A549 (cell line): Measurements from ENCODE around the gene BTF3. TPM values are rescaled to one million over a fixed set of nuclear protein-coding genes. Genes with fewer than 3 reads are reported as not detected.
"Not testable (repeated sequence)": the region's sequence is repeated elsewhere in the genome, so short reads cannot be mapped to it uniquely, and the experiment has no call there.

Experiments
- ATAC-seq, 2 experiments: fragments of 200-7000 bp in 1 of 2; fragments of >200 bp in 1 of 2; cut with Nextera tagmentation in 1 of 2; cut with Tn5 transposase in 1 of 2; 3 replicates each; pipeline versions ENCODE4 v1.8.0 to v1.9.1; 2018 to 2020; ENCODE audit warnings: mild to moderate bottlenecking in 1 of 2, moderate library complexity in 1 of 2
- CTCF ChIA-PET: fragments of 300-600 bp; sonication (Branson Sonifier 250); formaldehyde crosslinking; extraction: SDS; loops from one replicate; lab custom pipeline; 2021; ENCODE audit warnings: antibody characterized with exemption, inconsistent platforms; lab: Yijun Ruan, JAX
- POLR2A ChIA-PET: fragments of 350-600 bp; formaldehyde crosslinking; extraction: SDS; loops from one replicate; lab custom pipeline; 2021; ENCODE audit warnings: antibody characterized with exemption, inconsistent platforms; lab: Yijun Ruan, JAX
- DNase-seq, 2 experiments: peaks; one replicate each; pipeline versions ENCODE4 v3.0.0 to v3.0.0-alpha.2; 2011 to 2016; ENCODE audit warnings: low read depth in 1 of 2, low spot score in 1 of 2
- FAIRE-seq: peaks from 2 replicates; lab custom pipeline; 2011; peaks lifted over from hg19 to GRCh38; lab: Jason Lieb, UNC
- H3K27ac ChIP-seq, 2 experiments: fragments of >200 bp; sonication (Bioruptor Twin); formaldehyde crosslinking; 3 replicates each; pipeline ENCODE4 v1.5.1; 2016 to 2017
- H3K4me1 ChIP-seq: fragments of >200 bp; sonication (Bioruptor Twin); formaldehyde crosslinking; 3 replicates; pipeline ENCODE4 v1.6.1; 2016
- H3K4me2 ChIP-seq: fragments of >200 bp; sonication (Bioruptor Twin); formaldehyde crosslinking; 3 replicates; pipeline ENCODE4 v1.6.1; 2016
- H3K4me3 ChIP-seq: fragments of >200 bp; sonication (Bioruptor Twin); formaldehyde crosslinking; 3 replicates; pipeline ENCODE4 v1.5.1; 2016
- H3K9me3 ChIP-seq: fragments of >200 bp; sonication (Bioruptor Twin); formaldehyde crosslinking; 3 replicates; pipeline ENCODE4 v1.6.1; 2016
- CBX2 ChIP-seq: fragments of 200-600 bp; sonication (generic); IDR thresholded peaks from 2 replicates; pipeline ENCODE4 v1.6.1; 2016; ENCODE audit warnings: low read depth, mild to moderate bottlenecking, borderline replicate concordance
- CEBPB ChIP-seq, 2 experiments: fragments of >200 bp in 1 of 2; sonication (Bioruptor Twin) in 1 of 2; formaldehyde crosslinking in 1 of 2; IDR thresholded peaks; 2 replicates each; pipeline ENCODE4 v1.6.1; 2012 to 2016
- CHD2 ChIP-seq: fragments of 150-350 bp; IDR thresholded peaks from 2 replicates; pipeline ENCODE4 v1.6.1; 2014; ENCODE audit warnings: low read length; ENCODE audit not compliant: partially characterized antibody
- FOSB ChIP-seq: fragments of 250-450 bp; sonication (Bioruptor Pico); IDR thresholded peaks from 2 replicates; pipeline ENCODE4 v1.5.0; 2020; ENCODE audit warnings: mild to moderate bottlenecking, moderate library complexity
- FOXS1 ChIP-seq: fragments of 250-450 bp; sonication (Bioruptor Pico); IDR thresholded peaks from 2 replicates; pipeline ENCODE4 v1.5.0; 2020; ENCODE audit warnings: mild to moderate bottlenecking, moderate library complexity
- GATA3 ChIP-seq: IDR thresholded peaks from 2 replicates; pipeline ENCODE4 v1.6.1; 2012; ENCODE audit warnings: borderline replicate concordance
- HDAC2 ChIP-seq: fragments of 200-600 bp; sonication (generic); IDR thresholded peaks from 2 replicates; pipeline ENCODE4 v1.6.1; 2016
- HOXB5 ChIP-seq: fragments of 250-450 bp; sonication (Bioruptor Pico); IDR thresholded peaks from 2 replicates; pipeline ENCODE4 v1.5.0; 2020; ENCODE audit warnings: mild to moderate bottlenecking, moderate library complexity
- KDM5A ChIP-seq: fragments of 200-600 bp; sonication (generic); IDR thresholded peaks from 2 replicates; pipeline ENCODE4 v1.6.1; 2016; ENCODE audit warnings: antibody characterized with exemption, mild to moderate bottlenecking
- NR3C1 ChIP-seq: fragments of >200 bp; sonication (Bioruptor Twin); formaldehyde crosslinking; IDR thresholded peaks from 3 replicates; pipeline ENCODE4 v1.6.1; 2017
- PHF8 ChIP-seq: fragments of 200-600 bp; sonication (generic); IDR thresholded peaks from 2 replicates; pipeline ENCODE4 v1.6.1; 2016; ENCODE audit warnings: low read depth, mild to moderate bottlenecking, antibody characterized with exemption, moderate library complexity, borderline replicate concordance
- POLR2AphosphoS2 ChIP-seq: conservative IDR thresholded peaks from 2 replicates; pipeline ENCODE4 v1.6.1; 2012; ENCODE audit warnings: low read length, improper control_type of control experiment, inconsistent platforms
- RAD21 ChIP-seq, 2 experiments: fragments of >200 bp in 1 of 2; sonication (Bioruptor Twin) in 1 of 2; formaldehyde crosslinking in 1 of 2; IDR thresholded peaks in 1 of 2; conservative IDR thresholded peaks in 1 of 2; 2 replicates in 1 of 2; 3 replicates in 1 of 2; pipeline ENCODE4 v1.6.1; 2012 to 2018; ENCODE audit warnings: inconsistent platforms in 1 of 2
- RARB ChIP-seq: fragments of 250-450 bp; sonication (Bioruptor Pico); IDR thresholded peaks from 2 replicates; pipeline ENCODE4 v1.8.0; 2021; ENCODE audit warnings: mild to moderate bottlenecking, moderate library complexity
- SREBF2 ChIP-seq: fragments of 450-650 bp; IDR thresholded peaks from 2 replicates; pipeline ENCODE4 v1.6.1; 2014; ENCODE audit warnings: mild to moderate bottlenecking, moderate library complexity
- TP53 ChIP-seq: fragments of 250-450 bp; sonication (Bioruptor Pico); IDR thresholded peaks from 2 replicates; pipeline ENCODE4 v1.5.0; 2021; ENCODE audit warnings: mild to moderate bottlenecking, moderate library complexity
- ZC3H11A ChIP-seq: fragments of 450-650 bp; IDR thresholded peaks from 2 replicates; pipeline ENCODE4 v1.6.1; 2014; ENCODE audit warnings: antibody characterized with exemption, mild to moderate bottlenecking
- ZFP36 ChIP-seq: fragments of 450-650 bp; IDR thresholded peaks from 2 replicates; pipeline ENCODE4 v1.6.1; 2014; ENCODE audit warnings: borderline replicate concordance; ENCODE audit not compliant: partially characterized antibody
- WGBS: methylation state at CpG from one replicate; pipeline ENCODE4 v1.1.6; 2017; ENCODE audit errors: missing lambda C conversion rate; 5-methylcytosine and 5-hydroxymethylcytosine counted together
- polyA plus RNA-seq, 4 experiments: library from polyadenylated mRNA; depleted of rRNA in 3 of 4; stranded (reverse); fragments of >200 nt; fragmentation: RNase III in 1 of 4; extraction: RNeasy Plus Mini Kit Qiagen cat#74134 plus additional on column Dnase treatment in 1 of 4; gene quantifications; 2 replicates in 3 of 4; 3 replicates in 1 of 4; pipeline ENCODE4 v1.2.3, GENCODE V29; 2011 to 2017
- TF ChIP-seq, protein P1 (sequence below): fragments of 150-350 bp; IDR thresholded peaks from 2 replicates; pipeline ENCODE4 v1.6.1; 2014; ENCODE audit warnings: low read depth, mild to moderate bottlenecking, low read length
- TF ChIP-seq, protein P2 (sequence below): fragments of 250-450 bp; sonication (Bioruptor Pico); IDR thresholded peaks from 2 replicates; pipeline ENCODE4 v1.5.0; 2021; ENCODE audit warnings: mild to moderate bottlenecking, moderate library complexity, borderline replicate concordance
- TF ChIP-seq, protein P3 (sequence below): fragments of 450-650 bp; IDR thresholded peaks from 2 replicates; pipeline ENCODE4 v1.6.1; 2014; ENCODE audit warnings: antibody characterized with exemption
- TF ChIP-seq, protein P4 (sequence below): fragments of >200 bp; sonication (Bioruptor Twin); formaldehyde crosslinking; IDR thresholded peaks from 3 replicates; pipeline ENCODE4 v1.6.1; 2016
- TF ChIP-seq, protein P5 (sequence below): IDR thresholded peaks from 2 replicates; pipeline ENCODE4 v1.6.1; 2012
- TF ChIP-seq, protein P6 (sequence below): fragments of >200 bp; sonication (Bioruptor Twin); formaldehyde crosslinking; IDR thresholded peaks from 3 replicates; pipeline ENCODE4 v1.5.1; 2016

BTF3 gene
- polyA plus RNA-seq, 2 of the 4 experiments (the other 2 are of a cell fraction) = 1,048 to 1,159 TPM

DNA sequence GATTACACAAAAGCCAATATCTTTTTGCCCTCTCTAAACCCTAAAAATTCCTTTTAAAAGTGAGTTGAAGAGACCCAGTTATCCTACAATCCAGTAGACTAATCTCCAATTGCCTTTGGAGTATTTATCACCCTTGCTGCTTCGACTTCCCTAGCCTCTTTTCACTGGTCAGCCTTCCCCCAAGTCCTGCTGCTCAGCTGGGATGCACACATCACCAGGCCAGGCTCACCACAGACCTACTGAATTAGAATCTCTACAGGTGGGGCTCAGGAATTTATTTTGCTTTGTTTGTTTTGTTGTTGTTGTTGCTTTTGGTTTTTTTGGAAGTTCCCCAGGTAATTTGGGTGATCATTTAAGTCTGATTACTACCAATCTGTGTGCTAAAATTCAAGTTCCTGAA lies 38.1 kb upstream of the BTF3 start:
- ATAC-seq (no peak), DNase-seq (no peak)
- H3K4me3 ChIP-seq = no peak overlapping the region
- no peaks in the 10 kb centered on the region for H3K9me3 ChIP-seq
- no peak overlapping the region for H3K27ac ChIP-seq
- H3K4me1 ChIP-seq = no peaks in the 10 kb centered on the region
- TF ChIP-seq NR3C1 (no peak), KDM5A (no peak), POLR2AphosphoS2 (no peak), CEBPB (IDR thresholded peaks at IDR 0.05) (no peak), RAD21 (conservative IDR thresholded peaks at IDR 0.05 in 1 of 2, IDR thresholded peaks at IDR 0.05 in 1 of 2) (no peak), TP53 (CRISPR knock-in tag) (no peak), FOSB (CRISPR knock-in tag) (no peak), PHF8 (no peak)
- TF ChIP-seq, protein P1, sequence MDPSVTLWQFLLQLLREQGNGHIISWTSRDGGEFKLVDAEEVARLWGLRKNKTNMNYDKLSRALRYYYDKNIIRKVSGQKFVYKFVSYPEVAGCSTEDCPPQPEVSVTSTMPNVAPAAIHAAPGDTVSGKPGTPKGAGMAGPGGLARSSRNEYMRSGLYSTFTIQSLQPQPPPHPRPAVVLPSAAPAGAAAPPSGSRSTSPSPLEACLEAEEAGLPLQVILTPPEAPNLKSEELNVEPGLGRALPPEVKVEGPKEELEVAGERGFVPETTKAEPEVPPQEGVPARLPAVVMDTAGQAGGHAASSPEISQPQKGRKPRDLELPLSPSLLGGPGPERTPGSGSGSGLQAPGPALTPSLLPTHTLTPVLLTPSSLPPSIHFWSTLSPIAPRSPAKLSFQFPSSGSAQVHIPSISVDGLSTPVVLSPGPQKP = no peak
- TF ChIP-seq, protein P2, sequence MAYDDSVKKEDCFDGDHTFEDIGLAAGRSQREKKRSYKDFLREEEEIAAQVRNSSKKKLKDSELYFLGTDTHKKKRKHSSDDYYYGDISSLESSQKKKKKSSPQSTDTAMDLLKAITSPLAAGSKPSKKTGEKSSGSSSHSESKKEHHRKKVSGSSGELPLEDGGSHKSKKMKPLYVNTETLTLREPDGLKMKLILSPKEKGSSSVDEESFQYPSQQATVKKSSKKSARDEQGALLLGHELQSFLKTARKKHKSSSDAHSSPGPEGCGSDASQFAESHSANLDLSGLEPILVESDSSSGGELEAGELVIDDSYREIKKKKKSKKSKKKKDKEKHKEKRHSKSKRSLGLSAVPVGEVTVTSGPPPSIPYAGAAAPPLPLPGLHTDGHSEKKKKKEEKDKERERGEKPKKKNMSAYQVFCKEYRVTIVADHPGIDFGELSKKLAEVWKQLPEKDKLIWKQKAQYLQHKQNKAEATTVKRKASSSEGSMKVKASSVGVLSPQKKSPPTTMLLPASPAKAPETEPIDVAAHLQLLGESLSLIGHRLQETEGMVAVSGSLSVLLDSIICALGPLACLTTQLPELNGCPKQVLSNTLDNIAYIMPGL (CRISPR knock-in tag) = no peak
- TF ChIP-seq, protein P3, sequence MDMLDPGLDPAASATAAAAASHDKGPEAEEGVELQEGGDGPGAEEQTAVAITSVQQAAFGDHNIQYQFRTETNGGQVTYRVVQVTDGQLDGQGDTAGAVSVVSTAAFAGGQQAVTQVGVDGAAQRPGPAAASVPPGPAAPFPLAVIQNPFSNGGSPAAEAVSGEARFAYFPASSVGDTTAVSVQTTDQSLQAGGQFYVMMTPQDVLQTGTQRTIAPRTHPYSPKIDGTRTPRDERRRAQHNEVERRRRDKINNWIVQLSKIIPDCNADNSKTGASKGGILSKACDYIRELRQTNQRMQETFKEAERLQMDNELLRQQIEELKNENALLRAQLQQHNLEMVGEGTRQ = no peak
- TF ChIP-seq, protein P4, sequence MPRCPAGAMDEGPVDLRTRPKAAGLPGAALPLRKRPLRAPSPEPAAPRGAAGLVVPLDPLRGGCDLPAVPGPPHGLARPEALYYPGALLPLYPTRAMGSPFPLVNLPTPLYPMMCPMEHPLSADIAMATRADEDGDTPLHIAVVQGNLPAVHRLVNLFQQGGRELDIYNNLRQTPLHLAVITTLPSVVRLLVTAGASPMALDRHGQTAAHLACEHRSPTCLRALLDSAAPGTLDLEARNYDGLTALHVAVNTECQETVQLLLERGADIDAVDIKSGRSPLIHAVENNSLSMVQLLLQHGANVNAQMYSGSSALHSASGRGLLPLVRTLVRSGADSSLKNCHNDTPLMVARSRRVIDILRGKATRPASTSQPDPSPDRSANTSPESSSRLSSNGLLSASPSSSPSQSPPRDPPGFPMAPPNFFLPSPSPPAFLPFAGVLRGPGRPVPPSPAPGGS = no peak
- TF ChIP-seq, protein P5, sequence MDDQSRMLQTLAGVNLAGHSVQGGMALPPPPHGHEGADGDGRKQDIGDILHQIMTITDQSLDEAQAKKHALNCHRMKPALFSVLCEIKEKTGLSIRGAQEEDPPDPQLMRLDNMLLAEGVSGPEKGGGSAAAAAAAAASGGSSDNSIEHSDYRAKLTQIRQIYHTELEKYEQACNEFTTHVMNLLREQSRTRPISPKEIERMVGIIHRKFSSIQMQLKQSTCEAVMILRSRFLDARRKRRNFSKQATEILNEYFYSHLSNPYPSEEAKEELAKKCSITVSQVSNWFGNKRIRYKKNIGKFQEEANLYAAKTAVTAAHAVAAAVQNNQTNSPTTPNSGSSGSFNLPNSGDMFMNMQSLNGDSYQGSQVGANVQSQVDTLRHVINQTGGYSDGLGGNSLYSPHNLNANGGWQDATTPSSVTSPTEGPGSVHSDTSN = no peak
- TF ChIP-seq, all 56 proteins: peak for 0
- CTCF ChIA-PET = interaction anchor here (5.6 kb wide), 1 partner anchor 9 kb away, joined by 37 read pairs; no protein-coding TSS in a partner anchor
- FAIRE-seq = no peak
- whole genome bisulfite sequencing = 8% methylated on average over 1 of the region's 1 CpG
- POLR2A ChIA-PET = no interaction called here
- no peak overlapping the region for H3K4me2 ChIP-seq

DNA sequence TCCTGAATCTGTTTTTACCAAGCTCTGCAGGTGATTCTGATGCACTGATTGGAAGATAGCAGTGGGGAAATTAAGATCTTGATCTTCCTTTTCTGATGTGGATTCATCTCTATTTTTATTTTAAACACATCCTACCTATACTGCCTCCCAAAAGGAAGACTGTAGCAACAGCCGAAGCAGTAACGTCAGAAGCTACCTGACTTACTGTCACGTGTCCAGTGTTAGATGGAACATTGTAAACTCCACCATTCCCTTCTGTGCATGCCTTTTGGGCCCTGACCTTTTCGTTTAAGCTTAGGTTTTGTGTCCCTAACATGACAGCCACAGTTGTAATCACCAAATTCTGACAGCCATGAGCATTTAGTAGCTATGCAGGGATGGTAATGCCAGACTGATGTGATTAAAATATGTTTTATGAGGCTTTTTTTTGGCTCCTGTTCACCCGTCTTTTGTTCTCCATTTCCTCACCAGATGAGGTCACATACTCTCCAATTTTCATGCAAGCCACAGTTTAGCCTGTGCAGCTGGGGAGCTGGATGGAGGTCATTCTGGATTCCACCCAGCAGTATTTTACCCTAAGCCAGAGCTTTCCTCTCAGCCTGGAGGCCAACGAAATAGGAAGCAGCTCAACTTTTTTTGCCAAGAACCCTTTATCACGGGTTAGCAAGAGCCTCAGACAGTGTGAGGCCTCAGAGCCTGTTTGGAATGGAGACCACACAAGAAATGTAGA lies 34.1 kb upstream of the BTF3 start:
- H3K9me3 ChIP-seq = no peaks in the 10 kb centered on the region
- ChIA-PET POLR2A (no interaction called here), CTCF (interaction anchor here (0.6 to 5.6 kb wide), 6 partner anchors 9 to 248 kb away, joined by 3 to 37 read pairs (median 6); no protein-coding TSS in a partner anchor)
- no peak for DNase-seq
- no peaks in the 10 kb centered on the region for H3K4me1 ChIP-seq
- H3K4me3 ChIP-seq = no peak overlapping the region
- WGBS = 44% methylated on average over 7 of the region's 7 CpGs
- no peak for ATAC-seq
- no peak overlapping the region for H3K4me2 ChIP-seq
- TF ChIP-seq HOXB5 (no peak), CBX2 (no peak), CHD2 (no peak), ZFP36 (no peak), FOXS1 (CRISPR knock-in tag) (no peak), HDAC2 (no peak), ZC3H11A (no peak), GATA3 (no peak), RARB (CRISPR knock-in tag) (no peak), SREBF2 (no peak)
- TF ChIP-seq, protein P6, sequence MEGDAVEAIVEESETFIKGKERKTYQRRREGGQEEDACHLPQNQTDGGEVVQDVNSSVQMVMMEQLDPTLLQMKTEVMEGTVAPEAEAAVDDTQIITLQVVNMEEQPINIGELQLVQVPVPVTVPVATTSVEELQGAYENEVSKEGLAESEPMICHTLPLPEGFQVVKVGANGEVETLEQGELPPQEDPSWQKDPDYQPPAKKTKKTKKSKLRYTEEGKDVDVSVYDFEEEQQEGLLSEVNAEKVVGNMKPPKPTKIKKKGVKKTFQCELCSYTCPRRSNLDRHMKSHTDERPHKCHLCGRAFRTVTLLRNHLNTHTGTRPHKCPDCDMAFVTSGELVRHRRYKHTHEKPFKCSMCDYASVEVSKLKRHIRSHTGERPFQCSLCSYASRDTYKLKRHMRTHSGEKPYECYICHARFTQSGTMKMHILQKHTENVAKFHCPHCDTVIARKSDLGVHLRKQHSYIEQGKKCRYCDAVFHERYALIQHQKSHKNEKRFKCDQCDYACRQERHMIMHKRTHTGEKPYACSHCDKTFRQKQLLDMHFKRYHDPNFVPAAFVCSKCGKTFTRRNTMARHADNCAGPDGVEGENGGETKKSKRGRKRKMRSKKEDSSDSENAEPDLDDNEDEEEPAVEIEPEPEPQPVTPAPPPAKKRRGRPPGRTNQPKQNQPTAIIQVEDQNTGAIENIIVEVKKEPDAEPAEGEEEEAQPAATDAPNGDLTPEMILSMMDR = no peak
- TF ChIP-seq, all 56 proteins: peak for 0
- FAIRE-seq = peak; percentile 13
- H3K27ac ChIP-seq = no peak overlapping the region

DNA sequence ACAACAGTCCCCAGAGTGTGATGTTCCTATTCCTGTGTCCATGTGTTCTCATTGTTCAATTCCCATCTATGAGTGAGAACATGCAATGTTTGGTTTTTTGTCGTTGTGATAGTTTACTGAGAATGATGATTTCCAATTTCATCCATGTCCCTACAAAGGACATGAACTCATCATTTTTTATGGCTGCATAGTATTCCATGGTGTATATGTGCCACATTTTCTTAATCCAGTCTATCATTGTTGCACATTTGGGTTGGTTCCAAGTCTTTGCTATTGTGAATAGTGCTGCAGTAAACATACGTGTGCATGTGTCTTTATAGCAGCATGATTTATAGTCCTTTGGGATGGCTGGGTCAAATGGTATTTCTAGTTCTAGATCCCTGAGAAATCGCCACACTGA lies 29.6 kb upstream of the BTF3 start:
- FAIRE-seq, ATAC-seq, H3K9me3 ChIP-seq, H3K4me3 ChIP-seq, H3K4me2 ChIP-seq, H3K4me1 ChIP-seq, POLR2A ChIA-PET, H3K27ac ChIP-seq, DNase-seq, CTCF ChIA-PET: not testable (repeated sequence)
- WGBS = 29% methylated on average over 3 of the region's 3 CpGs
